H1 (cell line): ENCODE data around the gene METTL9. TPM values are rescaled to one million over a fixed set of nuclear protein-coding genes. Genes with fewer than 3 reads are reported as not detected.

Experiments used
- CTCF ChIA-PET: fragments of 300-600 bp; sonication (Branson Sonifier 250); formaldehyde crosslinking; loops from one replicate; lab custom pipeline; 2021; ENCODE audit not compliant: partially characterized antibody; lab: Charles Lee
- POLR2A ChIA-PET: fragments of 300-600 bp; sonication (Branson Sonifier 250); formaldehyde crosslinking; loops from one replicate; lab custom pipeline; 2021; ENCODE audit warnings: inconsistent platforms; ENCODE audit not compliant: partially characterized antibody; lab: Charles Lee
- DNase-seq, 2 experiments: peaks; one replicate each; pipeline versions ENCODE4 v3.0.0 to v3.0.0-alpha.2; 2010 to 2022; ENCODE audit warnings: low spot score in 2 of 2, low read depth in 1 of 2, mixed read lengths in 1 of 2
- FAIRE-seq: peaks from 2 replicates; lab custom pipeline; 2011; peaks lifted over from hg19 to GRCh38; lab: Jason Lieb, UNC
- H2AFZ ChIP-seq: 2 replicates; pipeline ENCODE4 v1.8.1; 2012; ENCODE audit warnings: low read length, inconsistent platforms
- H2AK5ac ChIP-seq: 2 replicates; pipeline ENCODE4 v1.6.1; 2013; ENCODE audit warnings: low read depth, low read length
- H2BK120ac ChIP-seq: replicated peaks from 2 replicates; pipeline ENCODE3; 2013; ENCODE audit warnings: low read depth, low read length, inconsistent platforms
- H2BK12ac ChIP-seq: 2 replicates; pipeline ENCODE4 v1.6.1; 2013; ENCODE audit warnings: low read depth, low read length
- H2BK15ac ChIP-seq: 2 replicates; pipeline ENCODE4 v1.6.1; 2013; ENCODE audit warnings: low read length
- H2BK20ac ChIP-seq: 2 replicates; pipeline ENCODE4 v1.6.1; 2013; ENCODE audit warnings: low read length
- H2BK5ac ChIP-seq: 2 replicates; pipeline ENCODE4 v1.6.1; 2013; ENCODE audit warnings: low read depth, low read length
- H3K14ac ChIP-seq: 2 replicates; pipeline ENCODE4 v1.6.1; 2013; ENCODE audit warnings: inconsistent platforms; ENCODE audit not compliant: insufficient read length
- H3K18ac ChIP-seq: 2 replicates; pipeline ENCODE4 v1.6.1; 2013; ENCODE audit warnings: low read length; ENCODE audit errors: extremely low read depth
- H3K23ac ChIP-seq: 2 replicates; pipeline ENCODE4 v1.6.1; 2013; ENCODE audit warnings: inconsistent platforms; ENCODE audit not compliant: insufficient read length
- H3K23me2 ChIP-seq: 2 replicates; pipeline ENCODE4 v1.6.1; 2013; ENCODE audit warnings: low read depth, low read length
- H3K27ac ChIP-seq: 2 replicates; pipeline ENCODE4 v1.6.1; 2011; ENCODE audit warnings: low read depth, low read length, inconsistent platforms
- H3K27me3 ChIP-seq, 4 experiments: replicated peaks in 1 of 4; 1 replicate in 1 of 4; 2 replicates in 3 of 4; pipeline versions ENCODE4 v1.6.1 to v1.8.1; 2011 to 2013; ENCODE audit warnings: low read length in 3 of 4, mild to moderate bottlenecking in 3 of 4, inconsistent platforms in 2 of 4, mixed read lengths in 2 of 4, moderate library complexity in 1 of 4; ENCODE audit not compliant: control insufficient read depth in 3 of 4, insufficient read depth in 3 of 4; ENCODE audit errors: extremely low read depth in 1 of 4
- H3K36me3 ChIP-seq, 4 experiments: 2 replicates each; pipeline versions ENCODE4 v1.6.1 to v1.8.1; 2011 to 2013; ENCODE audit warnings: mild to moderate bottlenecking in 4 of 4, low read length in 3 of 4, moderate library complexity in 2 of 4, control low read depth in 1 of 4, inconsistent platforms in 1 of 4; ENCODE audit not compliant: insufficient read depth in 4 of 4, control insufficient read depth in 2 of 4
- H3K4ac ChIP-seq: replicated peaks from 2 replicates; pipeline ENCODE3; 2013; ENCODE audit warnings: low read length, low read depth, mixed read lengths, inconsistent platforms; ENCODE audit not compliant: insufficient read length
- H3K4me1 ChIP-seq, 4 experiments: replicated peaks in 1 of 4; 1 replicate in 1 of 4; 2 replicates in 3 of 4; pipeline versions ENCODE4 v1.6.1 to v1.8.1; 2011 to 2013; ENCODE audit warnings: low read length in 3 of 4, inconsistent platforms in 2 of 4, mixed read lengths in 1 of 4; ENCODE audit not compliant: insufficient read depth in 4 of 4, control insufficient read depth in 3 of 4
- H3K4me2 ChIP-seq, 2 experiments: 2 replicates each; pipeline versions ENCODE4 v1.6.1 to v1.8.1; 2011 to 2013; ENCODE audit warnings: low read depth in 2 of 2, low read length in 2 of 2, control low read depth in 1 of 2, inconsistent platforms in 1 of 2, mild to moderate bottlenecking in 1 of 2; ENCODE audit not compliant: insufficient read depth in 1 of 2
- H3K4me3 ChIP-seq, 4 experiments: fragments of 200-600, 300-600 bp in 1 of 4; sonication (generic), shearing (Covaris generic), sonication (Bioruptor Twin) in 1 of 4; 2 replicates each; pipeline versions ENCODE4 v1.5.1 to v1.8.1; 2011 to 2016; ENCODE audit warnings: low read length in 4 of 4, low read depth in 3 of 4, control low read depth in 2 of 4, inconsistent platforms in 2 of 4, mild to moderate bottlenecking in 2 of 4, mixed read lengths in 1 of 4, moderate library complexity in 1 of 4; ENCODE audit not compliant: insufficient read depth in 2 of 4; ENCODE audit errors: extremely low read depth in 1 of 4
- H3K56ac ChIP-seq: replicated peaks from 2 replicates; pipeline ENCODE3; 2013; ENCODE audit warnings: low read depth, mild to moderate bottlenecking, mixed read lengths, low read length, inconsistent platforms; ENCODE audit not compliant: insufficient read length
- H3K79me1 ChIP-seq: 2 replicates; pipeline ENCODE4 v1.6.1; 2013; ENCODE audit warnings: low read depth, low read length, control low read depth
- H3K79me2 ChIP-seq, 2 experiments: 2 replicates each; pipeline versions ENCODE4 v1.6.1 to v1.8.1; 2012 to 2013; ENCODE audit warnings: low read length in 2 of 2, mild to moderate bottlenecking in 2 of 2, inconsistent platforms in 1 of 2; ENCODE audit not compliant: insufficient read depth in 2 of 2, control insufficient read depth in 1 of 2
- H3K9ac ChIP-seq, 4 experiments: replicated peaks in 1 of 4; 1 replicate in 1 of 4; 2 replicates in 3 of 4; pipeline versions ENCODE4 v1.6.1 to v1.8.1; 2011 to 2013; ENCODE audit warnings: low read depth in 3 of 4, low read length in 3 of 4, control low read depth in 2 of 4, mild to moderate bottlenecking in 2 of 4, moderate library complexity in 2 of 4, inconsistent platforms in 1 of 4; ENCODE audit errors: extremely low read depth in 1 of 4
- H3K9me3 ChIP-seq, 2 experiments: 2 replicates each; pipeline versions ENCODE4 v1.6.1 to v1.8.1; 2012 to 2013; ENCODE audit warnings: mild to moderate bottlenecking in 2 of 2, moderate library complexity in 2 of 2, control low read depth in 1 of 2, inconsistent platforms in 1 of 2, low read depth in 1 of 2, low read length in 1 of 2, mixed read lengths in 1 of 2; ENCODE audit not compliant: insufficient read depth in 2 of 2
- H4K20me1 ChIP-seq, 2 experiments: replicated peaks in 1 of 2; 2 replicates each; pipeline versions ENCODE3 to v1.8.1; 2011 to 2013; ENCODE audit warnings: inconsistent platforms in 2 of 2, low read length in 2 of 2, mild to moderate bottlenecking in 1 of 2; ENCODE audit not compliant: insufficient read depth in 2 of 2, control insufficient read depth in 1 of 2
- H4K5ac ChIP-seq: 2 replicates; pipeline ENCODE4 v1.6.1; 2013; ENCODE audit warnings: low read length, low read depth, mixed read lengths, inconsistent platforms; ENCODE audit not compliant: insufficient read length
- H4K8ac ChIP-seq: 2 replicates; pipeline ENCODE4 v1.8.0; 2013; ENCODE audit warnings: mild to moderate bottlenecking, moderate library complexity, low read length, inconsistent platforms; ENCODE audit not compliant: insufficient read depth; ENCODE audit errors: extremely low read depth
- H4K91ac ChIP-seq: replicated peaks from 2 replicates; pipeline ENCODE3; 2013; ENCODE audit warnings: low read length, mixed read lengths, inconsistent platforms; ENCODE audit not compliant: insufficient read length
- BACH1 ChIP-seq: IDR thresholded peaks from 2 replicates; pipeline ENCODE4 v1.6.1; 2012; ENCODE audit warnings: low read length, improper control_type of control experiment
- BCL11A ChIP-seq, 2 experiments: IDR thresholded peaks; one replicate each; pipeline ENCODE4 v1.6.1; 2011; ENCODE audit warnings: low read depth in 2 of 2, low read length in 2 of 2, mild to moderate bottlenecking in 2 of 2
- CTBP2 ChIP-seq: IDR thresholded peaks from 2 replicates; pipeline ENCODE4 v1.7.0; 2011; ENCODE audit warnings: borderline replicate concordance, mild to moderate bottlenecking, moderate library complexity, mixed read lengths, low read length; ENCODE audit not compliant: insufficient read depth, insufficient read length
- HDAC6 ChIP-seq: IDR thresholded peaks from one replicate; pipeline ENCODE4 v1.7.1; 2012; ENCODE audit warnings: low read depth, mild to moderate bottlenecking, inconsistent platforms, low read length, moderate library complexity
- POLR2A ChIP-seq, 2 experiments: IDR thresholded peaks; 1 replicate in 1 of 2; 2 replicates in 1 of 2; pipeline ENCODE4 v1.6.1; 2011; ENCODE audit warnings: low read depth in 2 of 2, low read length in 2 of 2, mild to moderate bottlenecking in 2 of 2; ENCODE audit errors: control extremely low read depth in 1 of 2
- TCF12 ChIP-seq: IDR thresholded peaks from 2 replicates; pipeline ENCODE4 v1.6.1; 2011; ENCODE audit warnings: low read depth, mild to moderate bottlenecking, low read length
- WGBS, 2 experiments: shearing (Covaris generic) in 1 of 2; methylation state at CpG; one replicate each; pipeline versions ENCODE4 v1.1.6 to v1.1.7; 2013 to 2015; ENCODE audit warnings: low lambda C conversion rate in 2 of 2, mixed read lengths in 2 of 2, inconsistent platforms in 1 of 2, low coverage in 1 of 2, missing lambda C conversion rate in 1 of 2; ENCODE audit not compliant: insufficient replicate concordance in 2 of 2, insufficient coverage in 1 of 2, insufficient read length in 1 of 2; ENCODE audit errors: extremely low coverage in 1 of 2, missing lambda C conversion rate in 1 of 2; 5-methylcytosine and 5-hydroxymethylcytosine counted together
- polyA plus RNA-seq, 7 experiments: library from polyadenylated mRNA; depleted of rRNA in 3 of 7; stranded (reverse) in 5 of 7; unstranded in 2 of 7; fragments of >200 nt in 5 of 7; fragments of 200-250 nt in 2 of 7; gene quantifications; 1 replicate in 5 of 7; 2 replicates in 1 of 7; 4 replicates in 1 of 7; pipeline versions ENCODE4 v1.2.1 to v1.2.3, GENCODE V29; 2011 to 2013; ENCODE audit warnings: missing spikeins in 2 of 7, mixed read lengths in 2 of 7
- total RNA-seq: library from RNA; stranded (reverse); fragmentation: NEBNext Ultra II Directional; extraction: Animal tissue kit (Norgen Biotek cat#: 25700); gene quantifications from 2 replicates; pipeline ENCODE4 v1.2.1, GENCODE V29; 2021
- TF ChIP-seq, protein P1 (sequence below): IDR thresholded peaks from 2 replicates; pipeline ENCODE4 v1.6.1; 2012; ENCODE audit warnings: inconsistent platforms

Gene METTL9
- total and polyA plus RNA-seq, 2 of the 8 experiments (the other 6 are each of a cell fraction or from before 2014, with no cell fraction given): 45.4 to 112 TPM

DNA sequence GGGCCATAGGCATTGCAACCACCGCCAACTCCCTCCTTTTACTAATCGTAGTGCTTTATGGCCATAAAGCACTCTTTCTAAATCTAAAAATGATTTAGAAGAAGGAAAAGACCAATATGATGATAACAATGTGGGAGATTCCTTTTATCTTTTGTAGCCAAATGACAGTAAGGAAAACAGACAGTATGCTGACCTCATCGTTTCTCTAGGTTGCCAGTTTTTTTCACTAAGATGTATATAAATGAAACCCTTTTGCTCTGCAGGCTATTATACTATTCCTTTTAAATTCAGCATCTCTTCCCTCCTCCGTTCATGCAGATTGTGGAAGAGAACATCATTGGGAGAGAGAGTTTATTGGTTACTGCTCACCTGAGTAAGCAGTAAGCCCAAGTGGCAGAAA is 89.7 kb downstream of the METTL9 start:
- Histone ChIP-seq H3K4me1 (no peaks in the 10 kb centered on the region), H4K8ac (no peak overlapping the region), H2BK120ac (no peak overlapping the region), H3K23me2 (no peaks in the 10 kb centered on the region), H3K4ac (no peak overlapping the region), H4K20me1 (no peaks in the 10 kb centered on the region), H3K9ac (no peak overlapping the region), H3K56ac (no peak overlapping the region), H2BK12ac (no peak overlapping the region), H3K36me3 (no peaks in the 10 kb centered on the region), H3K79me1 (no peaks in the 10 kb centered on the region), H3K27me3 (no peaks in the 10 kb centered on the region), H2BK5ac (no peak overlapping the region), H3K18ac (no peak overlapping the region), H2AK5ac (no peak overlapping the region), H3K27ac (no peak overlapping the region), H3K79me2 (no peaks in the 10 kb centered on the region), H4K5ac (no peak overlapping the region), H3K4me3 (no peak overlapping the region), H4K91ac (no peak overlapping the region), H3K14ac (no peak overlapping the region), H2BK20ac (no peak overlapping the region), H3K4me2 (no peak overlapping the region), H2BK15ac (no peak overlapping the region), H3K23ac (no peak overlapping the region), H3K9me3 (peaks cover 0 to 3% of the 10 kb centered on the region in 2 experiments; a peak in 1 of 4 replicates), H2AFZ (no peak overlapping the region)
- POLR2A ChIA-PET: no interaction called here
- no peak for DNase-seq
- CTCF ChIA-PET: interaction anchor here (0.7 to 2.6 kb wide), 2 partner anchors 9 to 20 kb away, joined by 4 to 16 read pairs; no protein-coding TSS in a partner anchor
- WGBS, 2 experiments: 82% methylated on average over 4 of the region's 4 CpGs; no CpG with 5 or more reads in 1 of the 2 experiments
- no peak for FAIRE-seq
- TF ChIP-seq, protein P1, sequence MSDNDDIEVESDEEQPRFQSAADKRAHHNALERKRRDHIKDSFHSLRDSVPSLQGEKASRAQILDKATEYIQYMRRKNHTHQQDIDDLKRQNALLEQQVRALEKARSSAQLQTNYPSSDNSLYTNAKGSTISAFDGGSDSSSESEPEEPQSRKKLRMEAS: no peak
- TF ChIP-seq POLR2A (IDR thresholded peaks at IDR 0.05; ENCODE audit: control extremely low read depth in 1 of 2, low read depth in 2 of 2, low read length in 2 of 2): no peak
- no peak for TF ChIP-seq BACH1
- TF ChIP-seq HDAC6: no peak
- no peak for TF ChIP-seq CTBP2
- no peak for TF ChIP-seq TCF12
- no peak for TF ChIP-seq BCL11A (IDR thresholded peaks at IDR 0.05; ENCODE audit: low read depth in 2 of 2, low read length in 2 of 2)
